IPS-NIHi7 (cell line): ENCODE results near the gene CD80.
"Not testable (repeated sequence)": the region's sequence is repeated elsewhere in the genome, so short reads cannot be mapped to it uniquely, and the experiment has no call there.

ENCODE experiments used
- DNase-seq: peaks from one replicate; pipeline ENCODE4 v3.0.0; 2012; ENCODE audit warnings: mixed read lengths; ENCODE audit errors: extremely low spot score

Gene CD80

GRCh38 chr3:119582178-119582577 lies 22.8 kb upstream of the CD80 start:
- no peak for DNase-seq

- peak; percentile 47 for DNase-seq
These were observed 20.8 kb upstream of the CD80 start for GRCh38 chr3:119580067-119580760.

DNA sequence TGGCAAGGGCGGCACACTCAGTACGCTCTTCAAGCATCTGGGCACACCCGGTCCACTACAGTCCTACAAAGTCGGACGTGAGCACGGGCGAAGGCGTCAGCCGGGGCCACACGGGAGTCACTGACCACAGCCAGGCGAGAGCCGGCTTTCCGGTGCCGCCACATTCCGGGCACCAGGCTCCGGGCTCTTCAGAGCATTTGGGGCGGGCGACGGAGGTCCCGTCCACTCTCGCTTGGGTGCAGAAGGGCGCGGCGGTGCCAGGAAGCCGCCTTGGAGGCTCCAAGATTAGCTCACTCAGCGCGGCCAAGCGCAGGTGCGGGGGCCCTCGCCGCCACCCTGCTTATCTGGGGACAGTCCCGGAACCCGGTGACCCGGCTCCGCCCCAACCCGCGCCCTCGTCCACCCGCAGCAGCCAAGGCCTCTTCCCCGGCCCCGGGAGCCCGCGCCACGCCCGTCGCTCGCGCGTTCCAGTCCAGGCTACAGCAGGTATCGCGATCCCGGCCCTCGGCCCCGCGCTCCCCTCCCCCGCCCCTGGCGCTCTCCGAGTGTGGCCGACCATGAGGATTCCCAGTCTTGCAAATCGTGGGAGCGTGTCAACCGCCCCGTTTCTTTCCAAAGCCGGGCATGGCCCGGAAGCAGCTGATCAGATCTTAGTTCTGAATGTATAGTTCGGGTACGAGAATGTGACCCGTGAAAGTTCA lies 20.1 kb upstream of the CD80 start, which contains the start of gene ADPRH:
Gene ADPRH (plus strand): TSS at position 127 of the 701 bp plus-strand sequence. CDS start 2,678 bp downstream, outside the sequence.
- DNase-seq: peak; percentile 92

- DNase-seq: no peak
These were observed 16.1 kb upstream of the CD80 start for GRCh38 chr3:119575507-119575906.

- DNase-seq: no peak
These were observed 12.3 kb upstream of the CD80 start for GRCh38 chr3:119571688-119572087.

GRCh38 chr3:119571230-119571629 lies 11.8 kb upstream of the CD80 start:
- no peak for DNase-seq

- DNase-seq: no peak
These were observed 10.8 kb upstream of the CD80 start for GRCh38 chr3:119570229-119570628.

DNA sequence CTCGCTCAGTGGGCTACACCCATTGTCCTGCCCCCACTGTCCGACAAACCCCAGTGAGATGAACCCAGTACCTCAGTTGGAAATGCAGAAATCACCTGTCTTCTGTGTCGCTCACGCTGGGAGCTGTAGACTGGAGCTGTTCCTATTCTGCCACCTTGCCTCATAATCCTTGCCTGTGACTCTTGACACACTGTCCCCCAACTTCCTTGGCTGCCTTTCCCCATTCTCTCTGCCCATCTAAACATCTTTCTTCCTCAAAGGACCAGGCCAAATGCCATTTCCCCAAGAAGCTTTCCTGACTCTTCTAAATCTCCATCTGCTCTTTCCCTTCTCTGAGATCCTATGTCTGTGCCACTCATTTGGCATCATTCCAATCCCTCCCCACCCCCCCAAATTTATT lies 9.7 kb upstream of the CD80 start:
- DNase-seq: no peak

DNA sequence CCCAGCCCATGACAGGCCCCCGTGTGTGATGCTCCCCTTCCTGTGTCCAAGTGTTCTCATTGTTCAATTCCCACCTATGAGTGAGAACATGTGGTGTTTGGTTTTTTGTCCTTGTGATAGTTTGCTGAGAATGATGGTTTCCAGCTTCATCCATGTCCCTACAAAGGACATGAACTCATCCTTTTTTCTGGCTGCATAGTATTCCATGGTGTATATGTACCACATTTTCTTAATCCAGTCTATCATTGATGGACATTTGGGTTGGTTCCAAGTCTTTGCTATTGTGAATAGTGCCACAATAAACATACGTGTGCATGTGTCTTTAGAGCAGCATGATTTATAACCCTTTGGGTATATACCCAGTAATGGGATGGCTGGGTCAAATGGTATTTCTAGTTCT lies 3.9 kb upstream of the CD80 start:
- DNase-seq: not testable (repeated sequence)

- no peak for DNase-seq
These were observed 3.0 kb upstream of the CD80 start for GRCh38 chr3:119562307-119562961.

GRCh38 chr3:119560160-119560559 lies 746 bp upstream of the CD80 start:
- DNase-seq: no peak

DNA sequence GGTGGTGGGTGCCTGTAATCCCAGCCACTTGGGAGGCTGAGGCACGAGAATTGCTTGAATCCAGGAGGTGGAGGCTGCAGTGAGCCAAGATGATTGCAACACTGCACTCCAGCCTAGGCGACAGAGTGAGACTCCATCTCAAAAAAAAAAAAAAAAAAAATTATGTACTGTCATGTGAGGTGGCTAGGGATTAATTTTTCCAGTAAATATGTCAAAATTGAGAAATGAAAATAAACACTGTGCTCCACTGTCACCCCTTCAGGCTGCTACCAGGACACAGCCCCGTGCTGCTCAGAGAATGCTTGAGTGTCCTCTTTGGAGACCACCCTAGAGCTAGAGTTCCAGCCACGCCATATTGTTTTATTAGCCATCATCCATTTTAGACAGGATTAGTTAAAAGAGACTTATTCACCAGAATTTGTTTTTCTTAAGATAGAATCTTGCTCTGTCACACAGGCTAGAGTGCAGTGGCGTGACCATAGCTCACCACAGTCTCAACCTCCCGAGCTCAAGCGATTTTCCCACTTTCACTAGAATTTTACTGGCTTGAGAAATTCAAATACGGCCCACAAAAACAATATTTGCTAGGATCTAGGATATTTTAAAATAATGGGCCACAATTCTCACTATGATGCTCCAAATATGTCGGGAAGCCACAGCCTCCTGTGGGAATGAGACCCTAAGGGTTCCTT lies 642 bp downstream of the CD80 start:
- no peak for DNase-seq

DNA sequence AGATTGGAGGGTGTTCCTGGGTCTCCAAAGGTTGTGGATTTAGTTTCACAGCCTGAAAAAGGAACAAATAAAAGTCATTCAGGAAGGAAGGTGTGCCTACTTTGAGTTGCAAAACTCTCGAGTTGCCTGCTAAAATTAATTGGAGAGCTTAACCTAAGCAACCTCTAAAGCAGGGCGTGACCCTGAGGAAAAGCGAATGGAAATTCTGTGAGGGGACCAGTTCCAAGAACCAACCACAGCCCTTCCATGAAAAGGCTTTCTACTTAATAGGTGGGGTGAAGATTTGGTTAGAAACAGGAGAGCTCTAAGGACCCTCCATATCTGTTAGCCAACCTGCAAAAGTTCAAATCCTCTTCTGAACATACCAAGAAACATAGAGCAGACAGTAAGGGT lies 1.5 kb downstream of the CD80 start:
- DNase-seq: no peak

DNA sequence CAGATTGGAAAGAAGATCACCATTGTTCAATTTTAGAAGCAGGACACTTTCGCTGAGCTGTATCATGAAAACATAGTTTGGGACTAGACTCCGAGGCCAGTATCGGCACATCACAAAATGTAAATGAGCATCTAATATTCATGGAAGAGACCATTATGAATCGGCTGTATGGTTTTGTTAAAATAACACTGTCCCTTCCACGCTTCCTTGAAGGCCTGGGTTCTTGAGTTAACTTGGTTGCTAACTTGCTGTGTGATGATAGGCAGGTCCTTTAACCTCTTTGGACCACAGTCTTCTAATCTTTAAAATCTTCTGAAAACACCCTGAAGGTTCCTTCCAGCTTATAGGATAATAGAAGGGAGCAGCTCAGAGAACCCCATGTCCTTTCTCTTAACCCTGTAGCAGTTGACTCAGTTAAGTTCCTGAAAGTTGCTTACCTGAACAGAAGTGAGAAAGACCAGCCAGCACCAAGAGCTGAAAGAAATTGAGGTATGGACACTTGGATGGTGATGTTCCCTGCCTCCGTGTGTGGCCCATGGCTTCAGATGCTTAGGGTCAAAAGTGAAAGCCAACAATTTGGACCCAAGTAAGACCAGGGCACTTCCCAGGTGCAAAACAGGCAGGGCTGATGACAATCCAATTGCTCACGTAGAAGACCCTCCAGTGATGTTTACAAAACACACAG lies 2.1 kb downstream of the CD80 start:
- DNase-seq: no peak

GRCh38 chr3:119555929-119556328 lies 3.5 kb downstream of the CD80 start:
- no peak for DNase-seq

- DNase-seq: no peak
These were observed 4.1 kb downstream of the CD80 start for GRCh38 chr3:119555309-119555735.

DNA sequence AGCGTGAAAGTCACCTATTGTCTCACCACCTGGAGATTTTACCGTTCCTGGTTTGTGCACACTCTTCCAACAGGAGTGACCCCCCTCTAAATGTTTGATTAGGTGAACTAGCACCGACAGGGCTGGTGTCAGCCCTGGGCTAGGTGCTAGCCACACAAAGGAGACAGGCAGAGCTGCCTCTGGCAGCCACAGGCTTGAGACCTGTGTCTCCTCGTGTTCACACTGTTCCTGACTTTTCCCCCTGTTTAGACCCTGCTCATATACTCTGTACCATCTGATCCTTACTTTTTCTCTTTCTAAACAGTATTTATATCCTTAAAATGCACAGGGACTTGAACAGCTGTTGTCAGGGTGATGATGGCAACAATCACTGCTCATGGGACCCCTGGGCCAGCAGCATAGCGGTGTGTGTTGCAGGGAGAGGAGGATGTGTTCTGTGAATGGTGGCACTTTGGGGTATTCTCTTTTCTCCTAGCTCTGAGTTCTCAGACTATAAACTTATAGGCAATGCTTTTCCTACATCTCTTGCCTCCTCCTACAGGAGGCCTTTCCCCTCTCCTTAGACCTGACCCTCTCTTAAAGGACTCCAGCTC lies 5.5 kb downstream of the CD80 start:
- no peak for DNase-seq

DNA sequence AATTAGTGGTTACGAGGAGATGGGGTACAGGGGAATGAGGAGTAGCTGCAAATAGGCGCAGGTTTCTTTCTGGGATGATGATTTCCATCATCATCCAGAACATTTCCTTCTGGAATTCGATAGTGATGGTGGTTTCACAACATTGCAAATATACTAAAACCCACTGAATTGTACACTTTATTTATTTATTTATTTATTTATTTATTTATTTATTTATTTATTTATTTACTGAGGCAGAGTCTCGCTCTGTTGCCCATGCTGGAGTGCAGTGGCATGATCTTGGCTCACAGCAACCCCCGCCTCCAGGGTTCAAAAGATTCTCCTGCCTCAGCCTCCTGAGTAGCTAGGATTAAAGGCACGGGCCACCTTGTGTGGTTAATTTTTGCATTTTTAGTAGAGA lies 6.5 kb downstream of the CD80 start:
- not testable (repeated sequence) for DNase-seq

DNA sequence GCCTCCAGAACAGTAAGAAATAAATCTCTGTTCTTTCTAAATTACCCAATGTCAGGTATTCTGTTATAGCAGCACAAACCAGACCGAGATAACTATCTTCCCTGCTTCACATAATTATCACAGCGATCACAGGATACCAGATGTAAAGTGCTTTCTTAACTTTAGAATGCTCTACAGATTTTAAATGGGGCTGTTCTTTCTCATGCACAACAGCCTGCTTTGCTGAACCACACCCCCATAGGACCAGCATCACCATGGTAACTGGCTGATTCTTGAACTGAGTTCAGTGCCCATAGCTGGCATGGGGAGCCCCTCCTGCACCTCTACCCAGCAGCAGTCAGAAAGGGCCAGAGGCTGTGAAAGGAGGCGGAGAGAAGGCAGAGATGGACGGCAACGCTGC lies 7.8 kb downstream of the CD80 start:
- DNase-seq: no peak

- no peak for DNase-seq
These were observed 9.1 kb downstream of the CD80 start for GRCh38 chr3:119550192-119550910.

DNA sequence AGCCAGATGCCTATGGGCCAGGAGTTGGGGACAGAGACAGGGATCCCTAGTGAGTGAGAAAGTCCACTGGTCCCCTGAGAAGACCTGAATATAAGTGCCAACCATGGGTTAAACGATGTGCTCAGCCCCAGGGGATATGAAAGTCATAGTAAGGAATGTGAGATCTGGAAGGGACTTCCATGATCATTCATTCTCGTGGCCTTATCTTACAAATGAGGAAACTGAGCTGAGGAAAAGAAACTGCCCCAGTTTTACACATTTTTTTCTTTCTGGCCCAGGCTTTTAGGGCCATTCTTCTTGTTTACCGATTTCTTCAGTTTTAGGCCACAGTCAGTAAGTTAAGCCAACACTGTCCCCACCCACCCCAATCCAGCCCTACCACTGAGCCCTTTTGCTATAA lies 11.1 kb downstream of the CD80 start:
- no peak for DNase-seq
